Upper lobe of left lung (tissue), 4 donors: Measurements from ENCODE around the gene UBR4.

Experiments
- CTCF ChIP-seq, 6 experiments: fragments of 450-650 bp in 4 of 6; fragments of 200-600 bp in 2 of 6; sonication (generic) in 2 of 6; IDR thresholded peaks; one replicate each; pipeline ENCODE4 v1.5.1; 2016 to 2019; ENCODE audit warnings: antibody characterized with exemption in 6 of 6
- EP300 ChIP-seq, 4 donors: sonication (generic); formaldehyde crosslinking; IDR thresholded peaks; one replicate each; pipeline ENCODE4 v1.5.1; 2017; ENCODE audit warnings: antibody characterized with exemption in 4 of 4, control low read depth in 2 of 4
- POLR2A ChIP-seq, 4 donors: fragments of 450-650 bp; IDR thresholded peaks; one replicate each; pipeline ENCODE4 v1.5.1; 2016 to 2017; ENCODE audit warnings: antibody characterized with exemption in 4 of 4, mild to moderate bottlenecking in 2 of 4
- POLR2AphosphoS5 ChIP-seq, 2 donors: sonication (generic); formaldehyde crosslinking; IDR thresholded peaks; one replicate each; pipeline ENCODE4 v1.5.1; 2017; ENCODE audit warnings: antibody characterized with exemption in 2 of 2

GRCh38 chr1:19033515-19033839 is 176.6 kb downstream of the UBR4 start:
- no peak for TF ChIP-seq CTCF (IDR thresholded peaks at IDR 0.05)
- TF ChIP-seq EP300 (IDR thresholded peaks at IDR 0.05): no peak
- no peak for TF ChIP-seq POLR2AphosphoS5 (IDR thresholded peaks at IDR 0.05)
- TF ChIP-seq POLR2A (IDR thresholded peaks at IDR 0.05): no peak
